Keratinocyte (primary cell): ENCODE results near the gene OTOA.

ENCODE experiments used
- EZH2 ChIP-seq: IDR thresholded peaks from one replicate; pipeline ENCODE4 v1.6.1; 2012; ENCODE audit warnings: inconsistent platforms, mild to moderate bottlenecking, low read length, moderate library complexity
- TF ChIP-seq, protein P1 (sequence below), 3 experiments: IDR thresholded peaks in 1 of 3; conservative IDR thresholded peaks in 1 of 3; optimal IDR thresholded peaks in 1 of 3; 2 replicates in 2 of 3; 3 replicates in 1 of 3; pipeline versions ENCODE3 to v1.5.1; 2011; ENCODE audit warnings: low read length in 3 of 3, mild to moderate bottlenecking in 3 of 3, moderate library complexity in 2 of 3, control low read depth in 1 of 3, inconsistent platforms in 1 of 3; ENCODE audit not compliant: insufficient read depth in 2 of 3; ENCODE audit errors: extremely low read depth in 1 of 3

DNA sequence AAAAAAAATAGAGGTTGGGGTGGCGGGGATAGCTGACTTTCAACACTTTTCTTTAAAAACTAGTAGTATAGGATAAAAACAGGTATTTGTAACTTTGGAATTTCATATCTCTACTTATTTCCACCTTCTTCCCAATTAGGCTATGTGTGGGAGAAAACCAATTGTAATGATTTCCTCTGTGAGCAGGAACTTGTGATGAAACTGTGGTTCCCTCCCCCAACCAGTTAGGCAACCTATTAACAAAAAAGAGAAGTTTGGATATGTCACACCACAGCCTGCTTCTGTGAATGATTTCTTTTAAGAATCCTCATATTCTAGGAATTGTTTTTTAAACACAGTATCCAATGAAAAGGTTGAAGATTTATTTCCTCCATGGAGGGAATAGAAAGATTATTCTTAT is 13.2 kb upstream of the OTOA start:
- TF ChIP-seq, protein P1, sequence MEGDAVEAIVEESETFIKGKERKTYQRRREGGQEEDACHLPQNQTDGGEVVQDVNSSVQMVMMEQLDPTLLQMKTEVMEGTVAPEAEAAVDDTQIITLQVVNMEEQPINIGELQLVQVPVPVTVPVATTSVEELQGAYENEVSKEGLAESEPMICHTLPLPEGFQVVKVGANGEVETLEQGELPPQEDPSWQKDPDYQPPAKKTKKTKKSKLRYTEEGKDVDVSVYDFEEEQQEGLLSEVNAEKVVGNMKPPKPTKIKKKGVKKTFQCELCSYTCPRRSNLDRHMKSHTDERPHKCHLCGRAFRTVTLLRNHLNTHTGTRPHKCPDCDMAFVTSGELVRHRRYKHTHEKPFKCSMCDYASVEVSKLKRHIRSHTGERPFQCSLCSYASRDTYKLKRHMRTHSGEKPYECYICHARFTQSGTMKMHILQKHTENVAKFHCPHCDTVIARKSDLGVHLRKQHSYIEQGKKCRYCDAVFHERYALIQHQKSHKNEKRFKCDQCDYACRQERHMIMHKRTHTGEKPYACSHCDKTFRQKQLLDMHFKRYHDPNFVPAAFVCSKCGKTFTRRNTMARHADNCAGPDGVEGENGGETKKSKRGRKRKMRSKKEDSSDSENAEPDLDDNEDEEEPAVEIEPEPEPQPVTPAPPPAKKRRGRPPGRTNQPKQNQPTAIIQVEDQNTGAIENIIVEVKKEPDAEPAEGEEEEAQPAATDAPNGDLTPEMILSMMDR (optimal IDR thresholded peaks at IDR 0.05 in 1 of 3, IDR thresholded peaks at IDR 0.05 in 1 of 3, conservative IDR thresholded peaks at IDR 0.05 in 1 of 3; ENCODE audit: extremely low read depth in 1 of 3, insufficient read depth in 2 of 3, low read length in 3 of 3) = no peak
- TF ChIP-seq EZH2 = no peak
